ENCODE data around the gene MORC3. TPM values are rescaled to one million over a fixed set of nuclear protein-coding genes. Genes with fewer than 3 reads are reported as not detected.

Gene MORC3
- polyA plus RNA-seq, 1 donor (not counting 4 experiments of a cell fraction or from before 2014, with no cell fraction given): 38.1 TPM

GRCh38 chr21:36297406-36297937 lies 22.5 kb upstream of the MORC3 start:
- no peak for TF ChIP-seq CTCF (optimal IDR thresholded peaks at IDR 0.05 in 1 of 3, IDR thresholded peaks at IDR 0.05 in 1 of 3, conservative IDR thresholded peaks at IDR 0.05 in 1 of 3; ENCODE audit: extremely low read depth in 1 of 3, insufficient read depth in 2 of 3, low read length in 3 of 3)
- TF ChIP-seq EZH2 (IDR thresholded peaks at IDR 0.05; ENCODE audit: low read length): no peak
- Histone ChIP-seq H3K27me3 (ENCODE audit: control insufficient read depth, extremely low read depth, insufficient read depth, low read length) (no peaks in the 10 kb centered on the region), H3K4me3 (ENCODE audit: control insufficient read depth in 2 of 3, extremely low read depth in 1 of 3, insufficient read depth in 2 of 3, low read depth in 1 of 3, low read length in 3 of 3) (peak overlapping the region in 2 of 3 experiments; percentile 29 to 50), H3K9me1 (ENCODE audit: control insufficient read depth, extremely low read depth, insufficient read depth, low read length) (no peaks in the 10 kb centered on the region), H4K20me1 (ENCODE audit: control insufficient read depth, extremely low read depth, insufficient read depth, low read length) (no peaks in the 10 kb centered on the region), H3K9me3 (ENCODE audit: control insufficient read depth, low read depth, low read length) (no peaks in the 10 kb centered on the region), H3K4me2 (ENCODE audit: control insufficient read depth, extremely low read depth, insufficient read depth, low read depth, low read length) (peak overlapping the region; percentile 89), H3K79me2 (ENCODE audit: control insufficient read depth, insufficient read depth, low read length) (no peaks in the 10 kb centered on the region), H3K27ac (ENCODE audit: control insufficient read depth, insufficient read depth, low read length) (peak overlapping the region; percentile 80), H3K4me1 (ENCODE audit: control insufficient read depth, extremely low read depth, insufficient read depth, low read length) (peaks cover 16% of the 10 kb centered on the region), H3K9ac (ENCODE audit: control insufficient read depth, extremely low read depth, insufficient read depth, low read length) (peak overlapping the region; percentile 70), H3K36me3 (ENCODE audit: control insufficient read depth in 2 of 2, extremely low read depth in 1 of 2, insufficient read depth in 2 of 2, low read length in 2 of 2) (no peaks in the 10 kb centered on the region), H2AFZ (ENCODE audit: control insufficient read depth, low read length) (peak overlapping the region; percentile 50)
- DNase-seq (ENCODE audit: low read depth, low spot score) (no peak), FAIRE-seq (no peak)
- dilution Hi-C loops (cut with MboI; ENCODE audit: extremely low pct_ligation_motif_present, low sequenced_read_pairs): no loop called here

GRCh38 chr21:36297938-36298572 lies 21.9 kb upstream of the MORC3 start:
- TF ChIP-seq EZH2 (IDR thresholded peaks at IDR 0.05; ENCODE audit: low read length) (no peak), CTCF (optimal IDR thresholded peaks at IDR 0.05 in 1 of 3, IDR thresholded peaks at IDR 0.05 in 1 of 3, conservative IDR thresholded peaks at IDR 0.05 in 1 of 3; ENCODE audit: extremely low read depth in 1 of 3, insufficient read depth in 2 of 3, low read length in 3 of 3) (no peak)
- no peaks in the 10 kb centered on the region for H4K20me1 ChIP-seq (ENCODE audit: control insufficient read depth, extremely low read depth, insufficient read depth, low read length)
- no peaks in the 10 kb centered on the region for H3K9me3 ChIP-seq (ENCODE audit: control insufficient read depth, low read depth, low read length)
- peak overlapping the region; percentile 70 for H3K9ac ChIP-seq (ENCODE audit: control insufficient read depth, extremely low read depth, insufficient read depth, low read length)
- no peaks in the 10 kb centered on the region for H3K36me3 ChIP-seq (ENCODE audit: control insufficient read depth in 2 of 2, extremely low read depth in 1 of 2, insufficient read depth in 2 of 2, low read length in 2 of 2)
- DNase-seq (ENCODE audit: low read depth, low spot score) (no peak), FAIRE-seq (peak; percentile 52)
- no peaks in the 10 kb centered on the region for H3K27me3 ChIP-seq (ENCODE audit: control insufficient read depth, extremely low read depth, insufficient read depth, low read length)
- H3K79me2 ChIP-seq (ENCODE audit: control insufficient read depth, insufficient read depth, low read length): no peaks in the 10 kb centered on the region
- dilution Hi-C loops (cut with MboI; ENCODE audit: extremely low pct_ligation_motif_present, low sequenced_read_pairs): no loop called here
- H2AFZ ChIP-seq (ENCODE audit: control insufficient read depth, low read length): peak overlapping the region; percentile 50
- peak overlapping the region; percentile 29 to 50 (median 32) for H3K4me3 ChIP-seq (ENCODE audit: control insufficient read depth in 2 of 3, extremely low read depth in 1 of 3, insufficient read depth in 2 of 3, low read depth in 1 of 3, low read length in 3 of 3)
- peaks cover 22% of the 10 kb centered on the region for H3K4me1 ChIP-seq (ENCODE audit: control insufficient read depth, extremely low read depth, insufficient read depth, low read length)
- peak overlapping the region; percentile 80 for H3K27ac ChIP-seq (ENCODE audit: control insufficient read depth, insufficient read depth, low read length)
- H3K9me1 ChIP-seq (ENCODE audit: control insufficient read depth, extremely low read depth, insufficient read depth, low read length): no peaks in the 10 kb centered on the region
- peak overlapping the region; percentile 89 for H3K4me2 ChIP-seq (ENCODE audit: control insufficient read depth, extremely low read depth, insufficient read depth, low read depth, low read length)

Measured in keratinocyte (primary cell).